GM20431 (cell line): Measurements from ENCODE around the gene INTS2.
"Not testable (repeated sequence)": the region's sequence is repeated elsewhere in the genome, so short reads cannot be mapped to it uniquely, and the experiment has no call there.

Source experiments
- in situ Hi-C: fragments of 300-500 bp; cut with MseI, MboI; formaldehyde crosslinking; loops from one replicate; pipeline ENCODE4 v1.15.0; 2020; ENCODE audit warnings: low sequenced_read_pairs; ENCODE audit not compliant: unreplicated experiment

The INTS2 gene

DNA sequence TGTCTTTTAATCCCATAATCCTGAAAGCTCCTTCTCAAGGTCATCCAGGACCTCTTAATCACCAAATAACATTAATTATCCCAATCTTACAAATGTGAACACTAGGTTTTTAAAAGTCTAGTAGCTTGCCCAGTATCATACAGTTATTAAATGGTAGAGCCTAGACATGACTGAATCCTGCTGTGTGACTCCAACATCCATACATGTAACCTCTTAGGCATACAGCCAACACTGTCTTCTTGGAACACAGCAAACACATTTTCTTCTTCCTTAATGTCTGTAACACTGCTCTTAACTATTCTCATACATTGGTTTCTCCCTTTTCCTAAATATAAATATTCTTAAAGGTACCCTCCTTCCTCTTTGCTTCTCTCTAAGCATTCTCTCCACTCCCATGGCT is 78.1 kb downstream of the INTS2 start:
- in situ Hi-C loops = no loop called here

DNA sequence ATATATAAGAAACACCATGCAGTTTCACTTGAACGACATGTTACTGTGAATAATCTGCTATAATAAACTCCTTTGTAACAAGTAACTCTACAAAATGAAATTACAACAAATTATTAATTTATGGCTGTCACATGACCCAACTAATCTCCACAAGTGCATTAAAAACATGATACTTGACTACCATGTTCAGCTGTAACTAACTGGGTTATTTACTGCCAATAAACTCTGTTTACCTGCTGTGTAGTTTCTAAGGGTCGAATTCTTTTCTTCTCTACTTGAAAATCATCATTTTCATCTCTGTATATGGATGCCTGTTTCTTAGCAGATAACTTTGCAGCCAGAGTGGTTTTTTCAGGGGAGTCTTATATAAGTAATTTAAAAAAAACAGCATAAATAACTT is 78.9 kb downstream of the INTS2 start:
- in situ Hi-C loops = no loop called here

DNA sequence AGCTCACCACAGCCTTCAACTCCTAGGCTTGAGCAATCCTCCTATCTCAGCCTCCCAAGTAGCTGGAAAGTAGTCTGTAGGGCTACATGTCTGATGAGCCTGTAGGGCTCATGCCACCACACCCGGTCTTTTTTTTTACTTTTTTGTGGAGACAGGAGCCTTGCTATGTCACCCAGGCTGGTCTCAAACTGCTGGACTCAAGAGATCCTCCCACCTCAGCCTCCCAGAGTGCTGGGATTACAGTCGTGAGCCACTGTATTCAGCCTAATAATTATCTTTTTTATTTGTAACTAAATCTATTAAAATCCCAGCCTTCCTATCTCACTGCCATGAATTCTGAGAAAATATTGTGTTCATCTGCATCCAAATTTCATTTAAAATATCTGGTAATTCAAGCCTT is 79.5 kb downstream of the INTS2 start:
- in situ Hi-C loops = no loop called here

DNA sequence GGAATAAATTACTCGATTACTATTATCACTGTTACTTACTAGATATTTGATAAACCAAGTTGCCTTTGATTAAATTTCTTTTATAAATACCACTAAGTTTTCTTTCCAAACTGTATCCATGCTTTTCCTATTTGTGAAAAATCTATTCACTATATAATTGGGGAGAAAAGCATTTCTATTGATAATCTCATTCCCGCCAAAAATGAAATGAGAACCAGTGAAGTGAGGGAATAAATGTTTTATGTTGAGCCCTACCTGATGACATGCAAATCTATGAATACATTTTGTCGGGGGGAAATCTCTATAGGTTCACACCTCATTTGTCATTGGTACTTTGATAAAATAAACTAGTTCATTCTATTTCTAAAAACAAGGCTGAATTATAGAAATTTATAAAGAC is 80.1 kb downstream of the INTS2 start:
- in situ Hi-C loops = no loop called here

DNA sequence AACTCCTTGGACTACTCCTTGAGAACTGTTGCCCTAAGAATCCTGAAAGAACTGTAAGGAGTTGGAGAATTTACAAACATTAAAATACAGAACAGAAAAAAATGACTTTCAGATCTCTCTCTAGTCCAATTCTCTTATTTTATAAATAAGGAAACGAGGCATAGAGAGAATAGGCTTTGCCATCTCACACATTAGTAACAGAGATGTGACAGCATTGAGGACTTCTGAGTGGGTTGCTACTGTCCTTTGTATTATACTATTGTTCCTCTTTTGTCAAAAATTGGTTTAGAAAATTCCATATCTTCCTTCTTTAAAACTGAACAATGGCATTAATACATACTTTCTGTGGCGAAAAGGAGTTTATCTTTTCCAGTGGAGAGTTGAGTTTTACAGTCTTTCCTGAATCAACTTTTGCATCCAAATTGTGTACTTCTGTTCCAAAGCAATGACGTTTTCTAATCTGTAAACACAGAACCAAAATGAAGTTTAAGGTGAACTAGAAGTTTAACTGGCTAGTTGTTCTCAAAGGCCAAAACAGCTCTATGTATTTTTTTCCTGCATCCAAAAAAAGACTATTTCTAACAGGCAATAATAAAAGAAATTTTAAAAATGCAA is 80.9 kb downstream of the INTS2 start:
- in situ Hi-C loops = no loop called here

DNA sequence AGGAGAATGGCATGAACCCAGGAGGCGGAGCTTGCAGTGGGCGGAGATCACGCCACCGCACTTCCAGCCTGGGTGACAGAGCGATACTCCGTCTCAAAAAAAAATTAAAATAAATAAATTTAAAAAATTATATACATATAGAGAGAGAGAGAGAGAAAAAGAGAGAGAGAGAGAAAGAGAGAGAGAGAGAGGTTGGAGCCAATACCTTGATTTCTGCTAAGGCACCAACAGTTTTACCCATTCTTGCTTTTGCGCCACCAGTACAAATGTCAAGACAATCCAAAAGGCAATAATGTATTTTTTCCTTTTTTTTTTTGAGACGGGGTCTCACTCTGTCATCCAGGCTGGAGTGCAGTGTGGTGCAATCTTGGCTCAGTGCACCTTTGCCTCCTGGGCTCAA is 81.7 kb downstream of the INTS2 start:
- in situ Hi-C loops = no loop called here

DNA sequence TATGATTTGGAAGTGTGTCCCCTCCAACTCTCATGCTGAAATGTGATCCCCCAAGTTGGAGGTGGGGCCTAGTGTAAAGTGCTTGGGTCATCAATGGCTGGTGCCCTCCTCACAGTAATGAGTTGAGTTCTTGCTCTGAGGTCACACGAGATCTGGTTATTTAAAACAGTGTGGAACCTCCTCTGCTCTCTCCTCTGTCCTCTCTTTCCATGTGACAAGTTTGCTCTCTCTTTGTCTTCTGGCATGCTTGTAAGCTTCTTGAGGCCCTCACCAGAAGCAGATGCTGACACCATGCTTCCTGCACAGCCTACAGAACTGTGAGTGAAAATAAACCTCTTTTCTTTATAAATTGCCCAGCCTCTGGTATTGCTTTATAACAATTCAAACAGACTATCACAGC is 84.3 kb downstream of the INTS2 start:
- in situ Hi-C loops = no loop called here

DNA sequence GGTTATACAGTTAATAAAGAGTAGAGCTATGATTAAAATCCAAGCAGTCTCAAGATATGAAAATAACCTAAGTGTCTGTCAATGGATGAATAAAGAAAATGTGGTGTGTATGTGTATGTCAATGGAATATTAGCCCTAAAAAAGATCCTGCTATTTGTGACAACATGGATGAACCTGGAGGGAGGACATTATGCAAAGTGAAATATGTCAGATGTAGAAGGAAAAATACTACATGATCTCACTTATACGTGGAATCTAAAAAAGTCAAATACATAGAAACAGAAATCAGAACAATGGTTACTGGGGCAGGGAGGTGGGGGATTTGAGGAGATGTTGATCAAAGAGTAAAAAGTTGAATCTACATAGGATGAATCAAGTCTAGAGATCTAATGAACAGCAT is 84.9 kb downstream of the INTS2 start:
- in situ Hi-C loops = no loop called here

DNA sequence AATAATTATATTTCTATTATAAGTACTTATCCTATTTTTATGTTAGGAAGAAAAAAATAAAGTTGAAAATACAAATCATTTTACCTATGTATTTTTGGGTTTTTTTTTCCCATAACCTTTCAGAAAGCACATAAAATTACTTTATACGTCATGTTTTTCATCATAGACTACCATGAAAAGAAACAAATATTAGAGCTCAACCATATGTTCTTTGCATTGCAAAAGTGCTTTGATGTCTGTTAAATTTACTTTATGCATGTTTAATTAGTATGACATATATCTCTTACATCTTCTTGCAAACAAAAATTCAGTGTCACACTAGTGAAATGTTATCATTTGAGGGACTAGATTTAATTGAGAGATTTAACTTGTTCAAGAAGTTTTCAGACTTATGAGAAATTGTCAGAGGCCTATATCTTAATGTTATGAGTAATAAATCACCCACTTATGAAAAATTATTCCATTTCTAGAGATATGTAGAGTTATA is 88.4 kb downstream of the INTS2 start:
- in situ Hi-C loops = loop anchor here (10.0 kb wide), 1 partner anchor 205 kb away; no protein-coding TSS in a partner anchor

DNA sequence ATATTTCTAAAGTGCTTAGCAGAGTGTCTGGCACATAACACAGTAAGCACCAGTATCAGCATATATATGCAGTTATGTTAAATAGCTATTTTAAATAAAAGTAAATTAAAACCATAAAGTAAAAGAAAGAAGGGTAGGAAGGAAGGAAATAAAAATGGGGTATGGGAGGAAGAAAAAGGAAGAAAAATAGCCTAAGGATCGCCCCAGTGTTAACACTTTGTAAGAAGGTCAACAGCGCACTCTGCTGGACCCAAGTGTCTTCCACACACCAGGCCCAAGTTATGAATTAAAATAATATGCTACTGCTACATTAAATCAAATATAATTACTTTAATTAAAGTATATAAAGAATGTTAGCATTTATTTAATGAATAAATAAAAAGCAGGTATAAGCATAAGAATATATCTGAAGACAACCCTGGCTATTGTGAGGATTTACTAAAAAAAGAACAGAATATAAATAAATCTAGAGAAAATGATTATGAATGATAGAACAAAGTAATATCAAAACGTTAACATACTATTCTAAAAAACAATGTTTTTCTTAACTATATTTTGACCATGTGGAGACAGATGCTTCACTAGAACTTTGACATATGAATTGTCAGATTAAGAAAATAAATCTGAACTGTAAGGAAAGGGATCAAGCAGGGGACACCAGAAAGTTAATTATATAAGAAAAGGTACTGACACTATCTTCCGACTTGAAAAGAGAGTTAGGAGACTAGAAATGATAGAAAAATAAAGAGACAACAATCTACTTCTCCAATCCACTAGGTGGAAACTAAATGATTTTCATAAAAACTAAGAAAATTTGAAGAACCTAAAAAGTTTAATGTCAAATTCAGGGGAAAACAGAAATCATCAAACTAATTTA is 90.4 kb downstream of the INTS2 start:
- in situ Hi-C loops = loop anchor here (10.0 kb wide), 1 partner anchor 203 kb away; no protein-coding TSS in a partner anchor

DNA sequence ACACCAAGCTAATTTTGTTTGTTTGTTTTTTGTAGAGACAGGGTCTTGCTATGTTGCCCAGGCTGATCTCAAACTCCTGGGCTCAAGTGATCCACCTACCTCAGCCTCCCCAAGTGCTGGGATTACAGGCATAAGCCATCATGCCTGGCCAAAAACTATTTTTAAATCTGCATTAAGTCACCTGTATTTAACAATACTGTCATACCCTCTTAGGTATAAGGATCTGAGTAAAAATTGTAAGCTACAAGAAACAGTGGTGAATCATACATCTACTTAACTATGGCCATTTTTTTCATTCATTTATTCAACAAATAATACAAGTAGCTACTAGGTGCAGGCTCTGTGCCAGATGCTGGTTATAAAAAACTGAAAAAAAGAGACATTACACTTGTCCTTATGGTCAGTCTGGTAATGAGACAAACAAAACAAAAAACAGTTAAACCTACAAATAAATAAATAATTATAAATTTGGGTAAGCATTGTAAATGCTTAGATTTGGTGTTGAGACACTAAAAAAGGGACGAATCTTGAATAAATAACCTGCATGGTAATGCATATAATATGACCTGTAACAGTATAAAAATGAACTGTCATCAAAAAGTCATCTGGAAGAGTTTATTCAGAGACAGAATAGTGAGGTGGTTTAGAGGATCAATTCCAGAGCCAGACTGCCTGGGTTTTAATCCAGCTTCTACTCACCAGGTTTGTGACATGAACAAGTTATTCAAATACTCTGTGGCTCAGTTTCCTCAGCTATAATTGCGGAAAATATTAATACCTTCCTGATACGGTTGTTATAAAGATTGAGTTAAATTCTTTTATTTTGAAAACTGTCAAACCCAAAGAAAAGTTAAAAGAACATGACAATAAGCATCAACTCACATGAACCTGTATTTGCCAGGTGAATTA is 91.3 kb downstream of the INTS2 start:
- in situ Hi-C loops = loop anchor here (10.0 kb wide), 1 partner anchor 202 kb away; no protein-coding TSS in a partner anchor

DNA sequence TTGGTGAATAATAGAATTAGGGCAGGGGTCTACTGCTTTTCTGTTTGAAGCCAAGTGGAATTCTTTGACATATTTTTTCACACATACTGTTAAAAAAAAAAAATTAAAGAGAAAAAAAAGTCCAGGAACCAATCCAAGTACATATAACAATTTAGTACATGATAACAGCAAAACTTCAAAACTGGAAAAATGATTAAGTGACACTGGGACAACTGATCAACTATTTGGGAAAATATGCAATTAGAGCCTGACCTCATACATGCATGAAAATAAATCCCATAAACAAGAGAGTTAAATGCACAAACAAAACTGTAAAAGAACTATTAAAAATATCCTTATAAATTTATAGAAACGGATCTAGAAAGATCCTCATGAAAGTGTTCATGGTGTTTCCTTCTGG is 92.2 kb downstream of the INTS2 start:
- in situ Hi-C loops = loop anchor here (10.0 kb wide), 1 partner anchor 201 kb away; no protein-coding TSS in a partner anchor

DNA sequence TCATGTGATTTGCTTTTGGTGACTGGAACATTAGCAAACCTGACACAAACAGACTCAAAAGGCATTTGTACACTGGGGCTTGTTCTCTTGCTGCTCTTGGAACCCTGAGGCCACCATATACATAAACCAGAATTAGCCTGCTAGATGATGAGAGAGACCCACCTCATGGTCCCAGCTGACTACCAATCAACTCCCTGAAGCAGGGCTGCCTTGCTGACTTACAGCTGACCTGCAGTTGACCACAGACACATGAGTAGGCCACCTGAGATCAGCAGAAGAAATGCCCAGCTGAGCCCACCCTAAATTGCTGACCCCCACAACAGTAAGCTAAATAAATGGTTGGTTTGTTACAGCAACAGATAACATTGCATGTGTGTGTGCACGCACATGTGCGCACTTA is 93.2 kb downstream of the INTS2 start:
- in situ Hi-C loops = loop anchor here (10.0 kb wide), 1 partner anchor 200 kb away; no protein-coding TSS in a partner anchor

DNA sequence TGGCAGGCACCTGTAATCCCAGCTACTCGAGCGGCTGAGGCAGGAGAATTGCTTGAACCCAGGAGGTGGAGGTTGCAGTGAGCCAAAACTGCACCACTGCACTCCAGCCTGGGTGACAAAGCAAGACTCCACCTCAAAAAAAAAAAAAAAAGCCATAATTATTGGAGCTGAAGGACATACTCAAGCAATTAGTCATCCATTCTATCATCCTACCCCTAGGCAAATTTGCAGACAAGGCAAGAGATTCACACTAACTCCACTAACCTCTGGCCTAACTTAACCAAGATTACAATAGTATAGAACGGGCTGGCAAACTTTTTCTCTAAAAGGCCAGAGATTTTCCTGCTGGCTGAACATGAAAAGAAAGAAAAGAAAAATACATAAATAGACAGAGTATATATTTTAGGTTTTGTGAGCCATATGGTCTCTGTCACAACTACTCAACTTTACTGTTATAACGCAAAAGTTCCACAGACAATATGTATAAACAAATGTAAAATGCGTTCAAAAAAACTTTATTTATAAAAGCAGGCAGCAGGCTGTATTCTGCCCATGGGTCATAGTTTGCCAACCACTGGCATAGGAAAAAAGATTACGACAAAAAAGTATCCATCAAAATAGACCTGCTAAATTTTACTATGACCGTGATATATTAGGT is 94.1 kb downstream of the INTS2 start:
- in situ Hi-C loops = loop anchor here (10.0 kb wide), 1 partner anchor 199 kb away; no protein-coding TSS in a partner anchor

DNA sequence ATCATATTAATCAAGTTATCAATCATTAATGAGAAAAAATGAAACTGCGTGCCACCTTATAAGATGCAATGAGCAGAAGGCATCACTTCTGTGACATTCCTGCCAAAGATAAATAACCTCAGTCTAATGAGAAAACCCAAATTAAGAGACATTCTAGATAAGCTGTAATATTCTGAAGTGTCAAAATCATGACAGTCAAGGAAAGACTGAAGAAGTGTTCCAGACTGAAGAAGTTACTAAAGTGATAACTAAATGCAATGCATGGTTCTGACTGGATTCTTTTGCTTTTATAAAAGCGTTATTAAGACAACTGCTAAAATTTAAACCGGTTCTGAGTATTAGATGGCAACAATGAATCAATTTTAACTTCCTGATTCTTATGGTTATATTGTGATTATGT is 95.3 kb downstream of the INTS2 start:
- in situ Hi-C loops = loop anchor here (10.0 kb wide), 1 partner anchor 198 kb away; no protein-coding TSS in a partner anchor

DNA sequence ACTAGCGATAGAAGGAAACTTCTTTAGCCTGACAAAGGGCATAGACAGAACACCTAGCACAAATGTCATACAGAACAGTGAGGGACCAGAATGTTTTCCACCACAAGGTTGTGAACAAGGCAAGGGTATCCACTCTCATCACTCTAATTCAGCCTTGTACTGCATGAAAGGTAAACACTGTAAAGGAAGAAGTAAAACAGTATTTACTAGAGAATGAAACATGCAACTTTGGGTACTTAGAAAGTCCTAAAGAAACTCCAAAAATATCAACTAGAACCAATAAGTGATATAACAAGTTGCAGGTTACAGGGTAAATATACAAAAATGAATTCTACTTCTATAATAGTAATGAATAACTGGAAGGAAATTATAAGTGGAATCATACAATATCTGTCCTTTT is 96.7 kb downstream of the INTS2 start:
- in situ Hi-C loops = loop anchor here (10.0 kb wide), 1 partner anchor 196 kb away; no protein-coding TSS in a partner anchor

DNA sequence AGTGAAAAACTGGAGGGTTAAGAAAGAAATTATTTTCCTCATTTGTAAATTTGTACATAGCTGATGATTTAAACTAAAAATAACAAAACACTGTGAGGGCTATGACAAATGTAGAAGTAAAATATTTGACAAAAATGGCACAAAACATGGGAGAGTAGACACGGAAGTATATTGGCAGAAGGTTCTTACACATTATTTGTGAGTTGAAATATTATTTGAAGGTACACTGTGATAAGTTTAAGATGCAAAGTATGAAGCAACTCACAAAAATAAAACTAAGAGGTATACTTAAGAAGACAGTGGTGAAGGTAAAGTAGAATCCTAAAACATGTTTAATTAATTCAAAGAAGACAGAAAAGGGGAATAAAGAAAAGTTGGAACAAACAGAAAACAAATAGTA is 99.1 kb downstream of the INTS2 start:
- in situ Hi-C loops = no loop called here

DNA sequence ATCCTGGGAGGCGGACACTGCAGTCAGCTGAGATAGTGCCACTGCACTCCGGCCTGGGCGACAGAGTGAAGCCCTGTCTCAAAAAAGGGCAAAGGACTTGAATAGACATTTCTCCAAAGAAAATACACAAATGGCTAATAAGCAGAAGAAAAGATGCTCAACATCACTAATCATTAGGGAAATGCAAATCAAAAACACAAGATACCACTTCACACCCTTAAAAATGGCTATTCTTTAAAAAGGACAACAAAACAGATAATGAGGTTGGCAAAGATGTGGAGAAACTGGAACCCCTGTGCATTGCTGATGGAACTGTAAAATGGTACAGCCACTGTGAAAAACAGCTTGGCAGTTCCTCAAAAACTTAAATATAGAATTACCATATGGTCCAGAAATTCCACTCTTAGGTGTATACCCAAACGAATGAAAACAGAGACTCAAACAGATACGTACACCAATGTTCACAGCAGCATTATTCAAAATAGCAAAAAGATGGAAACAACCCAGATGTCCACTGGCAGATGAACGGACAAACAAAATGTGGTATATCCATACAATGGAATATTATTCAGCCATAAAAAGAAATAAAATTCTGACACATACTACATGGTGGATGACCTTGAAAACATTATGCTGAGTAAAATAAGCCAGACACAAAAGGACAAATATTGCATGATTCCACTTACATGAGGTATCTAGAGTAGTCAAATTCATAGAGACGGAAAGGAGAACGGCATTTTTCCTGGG is 100.0 kb downstream of the INTS2 start:
- in situ Hi-C loops = no loop called here

DNA sequence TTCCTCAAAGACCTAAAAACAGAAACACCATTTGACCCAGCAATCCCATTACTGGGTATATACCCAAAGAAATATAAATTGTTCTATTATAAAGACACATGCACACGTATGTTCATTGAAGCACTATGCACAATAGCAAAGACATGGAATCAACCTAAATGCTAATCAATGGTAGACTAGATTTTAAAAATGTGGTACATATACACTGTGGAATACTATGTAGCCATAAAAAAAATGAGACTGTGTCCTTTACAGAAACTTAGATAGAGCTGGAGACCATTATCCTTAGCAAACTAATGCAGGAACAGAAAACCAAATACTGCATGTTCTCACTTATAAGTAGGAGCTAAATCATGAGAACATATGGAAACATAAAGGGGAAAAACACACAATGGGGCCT is 100.9 kb downstream of the INTS2 start:
- in situ Hi-C loops = not testable (repeated sequence)
